HEK293 (cell line): ENCODE results near the gene ACKR3.

ENCODE experiments used
- CTCF ChIA-PET: fragments of 350-600 bp; formaldehyde crosslinking; extraction: SDS; loops from one replicate; lab custom pipeline; 2021; ENCODE audit warnings: antibody characterized with exemption; lab: Yijun Ruan, JAX
- POLR2A ChIA-PET: fragments of 300-600 bp; formaldehyde crosslinking; extraction: SDS; loops from one replicate; lab custom pipeline; 2020; ENCODE audit warnings: antibody characterized with exemption, inconsistent platforms; lab: Yijun Ruan, JAX
- H3K27ac ChIP-seq: fragments of 200-500 bp; sonication (Bioruptor generic); 2 replicates; pipeline ENCODE4 v1.5.1; 2014; ENCODE audit warnings: low read depth, low read length, control low read depth, inconsistent platforms; ENCODE audit errors: extremely low read depth
- H3K36me3 ChIP-seq, 2 experiments: fragments of 200-500 bp in 1 of 2; sonication (Bioruptor generic) in 1 of 2; 1 replicate in 1 of 2; 2 replicates in 1 of 2; pipeline ENCODE4 v1.5.1; 2014 to 2017; ENCODE audit warnings: inconsistent platforms in 2 of 2, low read length in 2 of 2; ENCODE audit not compliant: control insufficient read depth in 2 of 2, insufficient read depth in 1 of 2
- H3K4me1 ChIP-seq: fragments of 200-500 bp; sonication (Bioruptor generic); 2 replicates; pipeline ENCODE4 v1.5.1; 2014; ENCODE audit warnings: mild to moderate bottlenecking, low read length, inconsistent platforms; ENCODE audit not compliant: control insufficient read depth, insufficient read depth
- H3K4me3 ChIP-seq: 2 replicates; pipeline ENCODE4 v1.5.1; 2011; ENCODE audit warnings: low read depth, mild to moderate bottlenecking, control low read depth, low read length, moderate library complexity
- H3K9me3 ChIP-seq: fragments of 200-500 bp; sonication (Bioruptor generic); 2 replicates; pipeline ENCODE4 v1.5.1; 2014; ENCODE audit warnings: low read depth, low read length, inconsistent platforms; ENCODE audit not compliant: control insufficient read depth, insufficient read depth
- GFI1B ChIP-seq: fragments of 450-650 bp; formaldehyde crosslinking; IDR thresholded peaks from 2 replicates; pipeline ENCODE4 v1.5.1; 2016; ENCODE audit warnings: missing biosample characterization, missing genetic modification characterization
- GLIS2 ChIP-seq: fragments of 450-650 bp; formaldehyde crosslinking; IDR thresholded peaks from 2 replicates; pipeline ENCODE4 v1.5.1; 2016; ENCODE audit warnings: missing biosample characterization, missing genetic modification characterization
- HOXA7 ChIP-seq: sonication (generic); formaldehyde crosslinking; IDR thresholded peaks from 2 replicates; pipeline ENCODE4 v1.8.1; 2022; ENCODE audit warnings: missing genetic modification reagents, borderline replicate concordance
- PRDM1 ChIP-seq: fragments of 450-650 bp; formaldehyde crosslinking; IDR thresholded peaks from 2 replicates; pipeline ENCODE4; 2016; ENCODE audit warnings: missing biosample characterization, missing genetic modification characterization
- SCRT2 ChIP-seq: fragments of 450-650 bp; formaldehyde crosslinking; IDR thresholded peaks from 2 replicates; pipeline ENCODE4 v1.5.1; 2016; ENCODE audit warnings: missing biosample characterization, missing genetic modification characterization
- SP3 ChIP-seq: fragments of 450-650 bp; formaldehyde crosslinking; IDR thresholded peaks from 2 replicates; pipeline ENCODE4 v1.5.1; 2016; ENCODE audit warnings: missing biosample characterization, missing genetic modification characterization
- ZBTB7A ChIP-seq: fragments of 450-650 bp; formaldehyde crosslinking; IDR thresholded peaks from 2 replicates; pipeline ENCODE4 v1.5.1; 2016; ENCODE audit warnings: low read depth, missing biosample characterization, missing genetic modification characterization
- ZFP41 ChIP-seq: fragments of 450-650 bp; formaldehyde crosslinking; IDR thresholded peaks from 2 replicates; pipeline ENCODE4 v1.5.1; 2016; ENCODE audit warnings: missing biosample characterization, missing genetic modification characterization, borderline replicate concordance
- ZNF114 ChIP-seq: fragments of 450-650 bp; formaldehyde crosslinking; IDR thresholded peaks from 2 replicates; pipeline ENCODE4 v1.5.0; 2017; ENCODE audit warnings: missing biosample characterization, missing genetic modification characterization
- ZNF140 ChIP-seq: fragments of 450-650 bp; formaldehyde crosslinking; IDR thresholded peaks from 2 replicates; pipeline ENCODE4 v1.5.1; 2016; ENCODE audit warnings: missing biosample characterization, missing genetic modification characterization
- ZNF174 ChIP-seq: fragments of 450-650 bp; formaldehyde crosslinking; IDR thresholded peaks from 2 replicates; pipeline ENCODE4 v1.5.0; 2017; ENCODE audit warnings: missing biosample characterization, mild to moderate bottlenecking, missing genetic modification characterization
- ZNF239 ChIP-seq: fragments of 450-650 bp; formaldehyde crosslinking; IDR thresholded peaks from 2 replicates; pipeline ENCODE4 v1.5.1; 2016; ENCODE audit warnings: missing biosample characterization, missing genetic modification characterization
- ZNF274 ChIP-seq, 2 experiments: fragments of 200-500 bp in 1 of 2; fragments of 450-650 bp in 1 of 2; sonication (Bioruptor generic) in 1 of 2; formaldehyde crosslinking in 1 of 2; IDR thresholded peaks; 2 replicates each; pipeline versions ENCODE4 v1.5.1 to v1.6.1; 2014 to 2016; ENCODE audit warnings: borderline replicate concordance in 1 of 2, inconsistent platforms in 1 of 2, low read length in 1 of 2, missing biosample characterization in 1 of 2, missing genetic modification characterization in 1 of 2
- ZNF280D ChIP-seq: fragments of 450-650 bp; formaldehyde crosslinking; IDR thresholded peaks from 2 replicates; pipeline ENCODE4 v1.5.1; 2016; ENCODE audit warnings: missing biosample characterization, missing genetic modification characterization
- ZNF366 ChIP-seq: fragments of 450-650 bp; formaldehyde crosslinking; conservative IDR thresholded peaks from 2 replicates; pipeline ENCODE4 v1.5.1; 2016; ENCODE audit warnings: missing biosample characterization, missing genetic modification characterization
- ZNF548 ChIP-seq: fragments of 450-650 bp; formaldehyde crosslinking; IDR thresholded peaks from 2 replicates; pipeline ENCODE4 v1.5.1; 2016; ENCODE audit warnings: missing biosample characterization, missing genetic modification characterization
- ZNF654 ChIP-seq: fragments of 450-650 bp; formaldehyde crosslinking; IDR thresholded peaks from 2 replicates; pipeline ENCODE4 v1.5.1; 2016; ENCODE audit warnings: low read depth, missing biosample characterization, missing genetic modification characterization
- ZNF664 ChIP-seq: fragments of 450-650 bp; formaldehyde crosslinking; IDR thresholded peaks from 2 replicates; pipeline ENCODE4 v1.5.1; 2016; ENCODE audit warnings: missing biosample characterization, missing genetic modification characterization

The ACKR3 gene

GRCh38 chr2:236631281-236631855 lies 61.7 kb downstream of the ACKR3 start (continued):
- TF ChIP-seq ZNF274 (IDR thresholded peaks at IDR 0.05; ENCODE audit: low read length) = no peak
- no peak for TF ChIP-seq ZNF274 (tag by site-specific recombination; IDR thresholded peaks at IDR 0.05; ENCODE audit: borderline replicate concordance)
- TF ChIP-seq HOXA7 (CRISPR knock-in tag) = no peak

- Histone ChIP-seq H3K4me1 (no peaks in the 10 kb centered on the region), H3K36me3 (no peaks in the 10 kb centered on the region), H3K9me3 (no peaks in the 10 kb centered on the region)
- CTCF ChIA-PET = no interaction called here
- POLR2A ChIA-PET = no interaction called here
- TF ChIP-seq SCRT2 (tag by site-specific recombination) (no peak), GFI1B (tag by site-specific recombination) (no peak), SP3 (tag by site-specific recombination) (no peak), ZNF174 (no peak), ZNF664 (tag by site-specific recombination) (no peak), ZNF140 (tag by site-specific recombination) (no peak), GLIS2 (tag by site-specific recombination) (no peak), PRDM1 (tag by site-specific recombination) (no peak), ZBTB7A (tag by site-specific recombination) (no peak), ZNF280D (tag by site-specific recombination) (no peak), ZNF114 (tag by site-specific recombination) (no peak), ZNF654 (tag by site-specific recombination) (no peak), ZNF274 (IDR thresholded peaks at IDR 0.05; ENCODE audit: low read length) (no peak), ZNF274 (tag by site-specific recombination; IDR thresholded peaks at IDR 0.05; ENCODE audit: borderline replicate concordance) (no peak), ZNF239 (tag by site-specific recombination) (no peak), ZNF366 (tag by site-specific recombination) (no peak), ZNF548 (tag by site-specific recombination) (no peak), ZFP41 (tag by site-specific recombination) (no peak)
- TF ChIP-seq, all 188 proteins: peak for 0
- H3K27ac ChIP-seq = no peak overlapping the region
- no peak overlapping the region for H3K4me3 ChIP-seq
Observed at GRCh38 chr2:236631856-236632291, 62.2 kb downstream of the ACKR3 start.
